ENCODE results near the gene SF3A2.

DNA sequence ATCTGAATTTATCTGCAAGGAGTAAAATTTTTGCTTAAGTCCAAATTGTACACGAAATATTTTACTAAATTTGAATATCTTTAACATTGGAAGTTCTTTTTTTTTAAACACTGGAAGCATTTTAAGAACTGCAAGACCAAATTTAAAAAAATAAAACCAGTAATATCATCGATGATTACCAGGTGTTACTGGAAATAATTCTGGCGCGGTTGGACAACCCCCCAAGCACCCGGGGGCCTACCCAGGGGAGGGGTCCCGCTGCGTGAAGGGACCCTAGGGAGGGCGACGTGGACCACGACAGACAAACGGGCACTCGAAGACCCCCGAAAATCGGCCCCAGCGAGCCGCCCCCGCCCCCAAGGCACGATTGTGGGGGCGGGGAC lies 32.2 kb downstream of the SF3A2 start:
- TF ChIP-seq, protein P1, sequence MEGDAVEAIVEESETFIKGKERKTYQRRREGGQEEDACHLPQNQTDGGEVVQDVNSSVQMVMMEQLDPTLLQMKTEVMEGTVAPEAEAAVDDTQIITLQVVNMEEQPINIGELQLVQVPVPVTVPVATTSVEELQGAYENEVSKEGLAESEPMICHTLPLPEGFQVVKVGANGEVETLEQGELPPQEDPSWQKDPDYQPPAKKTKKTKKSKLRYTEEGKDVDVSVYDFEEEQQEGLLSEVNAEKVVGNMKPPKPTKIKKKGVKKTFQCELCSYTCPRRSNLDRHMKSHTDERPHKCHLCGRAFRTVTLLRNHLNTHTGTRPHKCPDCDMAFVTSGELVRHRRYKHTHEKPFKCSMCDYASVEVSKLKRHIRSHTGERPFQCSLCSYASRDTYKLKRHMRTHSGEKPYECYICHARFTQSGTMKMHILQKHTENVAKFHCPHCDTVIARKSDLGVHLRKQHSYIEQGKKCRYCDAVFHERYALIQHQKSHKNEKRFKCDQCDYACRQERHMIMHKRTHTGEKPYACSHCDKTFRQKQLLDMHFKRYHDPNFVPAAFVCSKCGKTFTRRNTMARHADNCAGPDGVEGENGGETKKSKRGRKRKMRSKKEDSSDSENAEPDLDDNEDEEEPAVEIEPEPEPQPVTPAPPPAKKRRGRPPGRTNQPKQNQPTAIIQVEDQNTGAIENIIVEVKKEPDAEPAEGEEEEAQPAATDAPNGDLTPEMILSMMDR (conservative IDR thresholded peaks at IDR 0.05; ENCODE audit: low read length): no peak
- no peak for TF ChIP-seq EZH2phosphoT487 (IDR thresholded peaks at IDR 0.05; ENCODE audit: borderline replicate concordance)
